Adipose tissue (tissue), 3 donors: Measurements from ENCODE around the gene ASAH2. TPM values are rescaled to one million over a fixed set of nuclear protein-coding genes. Genes with fewer than 3 reads are reported as not detected.

Experiments used
- H3K27ac ChIP-seq: one replicate; pipeline ENCODE4 v1.5.1; 2013; ENCODE audit warnings: low read depth, low read length
- WGBS, 3 donors: extraction: QIAGEN DNeasy Blood & Tissue Kit; methylation state at CpG; one replicate each; pipeline ENCODE4 v1.1.7; 2013; 5-methylcytosine and 5-hydroxymethylcytosine counted together
- polyA plus RNA-seq, 3 donors: library from polyadenylated mRNA; stranded (reverse); fragments of 200-250 nt; gene quantifications; one replicate each; pipeline ENCODE4 v1.2.3, GENCODE V29; 2013
- donor health status: healthy with polysubstance abuse.
- donor health status: Bipolar disorder and iron deficiency.
- donor health status: healthy.

Gene ASAH2
- polyA plus RNA-seq, 3 donors = 0.11 to 0.70 (median 0.40) TPM

GRCh38 chr10:50219200-50219599 is 32.1 kb downstream of the ASAH2 start:
- WGBS, 3 donors = 81 to 86% (median 81%) methylated on average over 2 of the region's 2 CpGs
- H3K27ac ChIP-seq = no peak overlapping the region

GRCh38 chr10:50216894-50217293 is 34.4 kb downstream of the ASAH2 start:
- H3K27ac ChIP-seq = no peak overlapping the region
- WGBS, 3 donors = 41 to 68% (median 54%) methylated on average over 2 to 3 of the region's 3 CpGs

GRCh38 chr10:50216418-50216817 is 34.9 kb downstream of the ASAH2 start:
- H3K27ac ChIP-seq = no peak overlapping the region

GRCh38 chr10:50211670-50212069 is 39.6 kb downstream of the ASAH2 start:
- H3K27ac ChIP-seq = no peak overlapping the region
- WGBS, 3 donors = 81 to 91% (median 81%) methylated on average over 3 of the region's 3 CpGs

- H3K27ac ChIP-seq = no peak overlapping the region
Measured at GRCh38 chr10:50210876-50211275, 40.4 kb downstream of the ASAH2 start.

Other genes starting within 250 kb of the ASAH2 start
- gene WASHC2A, start 183.6 kb downstream of the ASAH2 start, polyA plus RNA-seq = 10 to 100 TPM; 10.7 to 22.0 (median 16.4) TPM